ENCODE results near the gene DSTYK. TPM values are rescaled to one million over a fixed set of nuclear protein-coding genes. Genes with fewer than 3 reads are reported as not detected.

DSTYK gene
- polyA plus RNA-seq, 1 of the 3 experiments (the other 2 are of a cell fraction): 4.4 TPM

DNA sequence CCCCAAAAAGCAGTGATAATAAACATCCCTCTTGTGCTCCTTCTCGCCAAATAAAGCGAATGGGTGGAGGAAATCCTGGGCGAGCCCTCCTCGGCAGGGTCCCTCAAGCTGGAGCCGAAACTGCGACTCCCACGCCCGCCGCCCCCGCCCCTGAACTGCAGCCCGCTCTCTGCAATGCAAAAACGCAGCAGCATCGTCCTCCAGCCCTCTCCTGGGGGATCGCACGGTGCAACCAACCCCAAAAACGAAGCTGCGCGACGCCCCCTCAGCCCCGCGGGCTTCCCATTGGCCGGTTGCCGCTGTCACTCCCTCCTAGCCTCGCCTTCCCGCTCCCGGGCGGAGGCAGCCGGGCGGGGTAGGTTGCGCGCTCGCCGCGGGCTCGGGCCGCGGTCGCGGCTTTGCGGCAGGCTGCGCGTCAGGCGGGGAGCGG is 16.1 kb upstream of the DSTYK start, which contains the start of gene TMCC2:
TSS of gene TMCC2 (plus strand) at position 363 of the 430 bp plus-strand sequence. CDS start 619 bp downstream, outside the sequence.
- Histone ChIP-seq H3K27me3 (ENCODE audit: insufficient read depth) (no peaks in the 10 kb centered on the region), H3K9ac (peak within 1 kb of the TSS; percentile 60), H2AFZ (ENCODE audit: low read depth) (peak within 1 kb of the TSS; percentile 93), H3K79me2 (ENCODE audit: insufficient read depth) (no peaks in the 10 kb centered on the region), H3K9me2 (no peaks in the 10 kb centered on the region), H3K4me1 (ENCODE audit: control insufficient read depth in 1 of 2, insufficient read depth in 2 of 2, low read depth in 1 of 2, low read length in 1 of 2) (peaks cover 4 to 21% of the 10 kb centered on the region in 2 experiments; a peak in 2 of 4 replicates), H3F3A (replicated peaks; ENCODE audit: insufficient read depth) (peaks cover 10% of the 10 kb centered on the region), H3K36me3 (replicated peaks in 1 of 2; ENCODE audit: control insufficient read depth in 1 of 2, insufficient read depth in 2 of 2, low read length in 1 of 2) (no peaks in the 10 kb centered on the region), H4K20me1 (ENCODE audit: insufficient read depth) (peaks cover 3% of the 10 kb centered on the region; the same call in 1 of the 2 replicates), H3K4me3 (ENCODE audit: low read depth in 2 of 2, low read length in 1 of 2) (peak within 1 kb of the TSS; percentile 78 to 81), H3K9me3 (no peaks in the 10 kb centered on the region), H3K27ac (ENCODE audit: low read depth in 2 of 2, low read length in 1 of 2) (peak within 1 kb of the TSS in 1 of 2 experiments; percentile 56; a peak in 1 of 4 replicates), H3K4me2 (peak within 1 kb of the TSS; percentile 99)
- ChIA-PET POLR2A (interaction anchor here (0.7 kb wide), 1 partner anchor 16 kb away, joined by 3 read pairs; the partner anchor contains the start of gene DSTYK), CTCF (interaction anchor here (0.6 to 8.2 kb wide), 14 partner anchors 9 to 614 kb away, joined by 3 to 154 read pairs (median 3); partner anchors contain the start of gene DSTYK)
- WGBS (ENCODE audit: low lambda C conversion rate): 0% methylated on average over 2 of the region's 44 CpGs
- DNase-seq: peak; percentile 99
- TF ChIP-seq, protein P1, sequence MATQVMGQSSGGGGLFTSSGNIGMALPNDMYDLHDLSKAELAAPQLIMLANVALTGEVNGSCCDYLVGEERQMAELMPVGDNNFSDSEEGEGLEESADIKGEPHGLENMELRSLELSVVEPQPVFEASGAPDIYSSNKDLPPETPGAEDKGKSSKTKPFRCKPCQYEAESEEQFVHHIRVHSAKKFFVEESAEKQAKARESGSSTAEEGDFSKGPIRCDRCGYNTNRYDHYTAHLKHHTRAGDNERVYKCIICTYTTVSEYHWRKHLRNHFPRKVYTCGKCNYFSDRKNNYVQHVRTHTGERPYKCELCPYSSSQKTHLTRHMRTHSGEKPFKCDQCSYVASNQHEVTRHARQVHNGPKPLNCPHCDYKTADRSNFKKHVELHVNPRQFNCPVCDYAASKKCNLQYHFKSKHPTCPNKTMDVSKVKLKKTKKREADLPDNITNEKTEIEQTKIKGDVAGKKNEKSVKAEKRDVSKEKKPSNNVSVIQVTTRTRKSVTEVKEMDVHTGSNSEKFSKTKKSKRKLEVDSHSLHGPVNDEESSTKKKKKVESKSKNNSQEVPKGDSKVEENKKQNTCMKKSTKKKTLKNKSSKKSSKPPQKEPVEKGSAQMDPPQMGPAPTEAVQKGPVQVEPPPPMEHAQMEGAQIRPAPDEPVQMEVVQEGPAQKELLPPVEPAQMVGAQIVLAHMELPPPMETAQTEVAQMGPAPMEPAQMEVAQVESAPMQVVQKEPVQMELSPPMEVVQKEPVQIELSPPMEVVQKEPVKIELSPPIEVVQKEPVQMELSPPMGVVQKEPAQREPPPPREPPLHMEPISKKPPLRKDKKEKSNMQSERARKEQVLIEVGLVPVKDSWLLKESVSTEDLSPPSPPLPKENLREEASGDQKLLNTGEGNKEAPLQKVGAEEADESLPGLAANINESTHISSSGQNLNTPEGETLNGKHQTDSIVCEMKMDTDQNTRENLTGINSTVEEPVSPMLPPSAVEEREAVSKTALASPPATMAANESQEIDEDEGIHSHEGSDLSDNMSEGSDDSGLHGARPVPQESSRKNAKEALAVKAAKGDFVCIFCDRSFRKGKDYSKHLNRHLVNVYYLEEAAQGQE (IDR thresholded peaks at IDR 0.05; ENCODE audit: low read depth, low read length): no peak
- 0 out of 2 replicates have a peak, but pooled peaks have one; percentile 41 for TF ChIP-seq MXI1 (IDR thresholded peaks at IDR 0.05; ENCODE audit: low read depth, low read length)
- TF ChIP-seq RAD21 (IDR thresholded peaks at IDR 0.05; ENCODE audit: low read length): peak; percentile 8; the same call in 1 of the 2 replicates
- TF ChIP-seq SIN3A (IDR thresholded peaks at IDR 0.05; ENCODE audit: borderline replicate concordance, low read depth, low read length): 0 out of 2 replicates have a peak, but pooled peaks have one; percentile 15
- TF ChIP-seq, protein P2, sequence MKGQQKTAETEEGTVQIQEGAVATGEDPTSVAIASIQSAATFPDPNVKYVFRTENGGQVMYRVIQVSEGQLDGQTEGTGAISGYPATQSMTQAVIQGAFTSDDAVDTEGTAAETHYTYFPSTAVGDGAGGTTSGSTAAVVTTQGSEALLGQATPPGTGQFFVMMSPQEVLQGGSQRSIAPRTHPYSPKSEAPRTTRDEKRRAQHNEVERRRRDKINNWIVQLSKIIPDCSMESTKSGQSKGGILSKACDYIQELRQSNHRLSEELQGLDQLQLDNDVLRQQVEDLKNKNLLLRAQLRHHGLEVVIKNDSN (IDR thresholded peaks at IDR 0.05; ENCODE audit: borderline replicate concordance, low read depth): no peak
- TF ChIP-seq, protein P3, sequence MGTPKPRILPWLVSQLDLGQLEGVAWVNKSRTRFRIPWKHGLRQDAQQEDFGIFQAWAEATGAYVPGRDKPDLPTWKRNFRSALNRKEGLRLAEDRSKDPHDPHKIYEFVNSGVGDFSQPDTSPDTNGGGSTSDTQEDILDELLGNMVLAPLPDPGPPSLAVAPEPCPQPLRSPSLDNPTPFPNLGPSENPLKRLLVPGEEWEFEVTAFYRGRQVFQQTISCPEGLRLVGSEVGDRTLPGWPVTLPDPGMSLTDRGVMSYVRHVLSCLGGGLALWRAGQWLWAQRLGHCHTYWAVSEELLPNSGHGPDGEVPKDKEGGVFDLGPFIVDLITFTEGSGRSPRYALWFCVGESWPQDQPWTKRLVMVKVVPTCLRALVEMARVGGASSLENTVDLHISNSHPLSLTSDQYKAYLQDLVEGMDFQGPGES (IDR thresholded peaks at IDR 0.05; ENCODE audit: low read depth, low read length): peak; percentile 43; the same call in 1 of the 2 replicates
- TF ChIP-seq, protein P4, sequence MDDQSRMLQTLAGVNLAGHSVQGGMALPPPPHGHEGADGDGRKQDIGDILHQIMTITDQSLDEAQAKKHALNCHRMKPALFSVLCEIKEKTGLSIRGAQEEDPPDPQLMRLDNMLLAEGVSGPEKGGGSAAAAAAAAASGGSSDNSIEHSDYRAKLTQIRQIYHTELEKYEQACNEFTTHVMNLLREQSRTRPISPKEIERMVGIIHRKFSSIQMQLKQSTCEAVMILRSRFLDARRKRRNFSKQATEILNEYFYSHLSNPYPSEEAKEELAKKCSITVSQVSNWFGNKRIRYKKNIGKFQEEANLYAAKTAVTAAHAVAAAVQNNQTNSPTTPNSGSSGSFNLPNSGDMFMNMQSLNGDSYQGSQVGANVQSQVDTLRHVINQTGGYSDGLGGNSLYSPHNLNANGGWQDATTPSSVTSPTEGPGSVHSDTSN (IDR thresholded peaks at IDR 0.05): peak; percentile 99
- TF ChIP-seq, protein P5, sequence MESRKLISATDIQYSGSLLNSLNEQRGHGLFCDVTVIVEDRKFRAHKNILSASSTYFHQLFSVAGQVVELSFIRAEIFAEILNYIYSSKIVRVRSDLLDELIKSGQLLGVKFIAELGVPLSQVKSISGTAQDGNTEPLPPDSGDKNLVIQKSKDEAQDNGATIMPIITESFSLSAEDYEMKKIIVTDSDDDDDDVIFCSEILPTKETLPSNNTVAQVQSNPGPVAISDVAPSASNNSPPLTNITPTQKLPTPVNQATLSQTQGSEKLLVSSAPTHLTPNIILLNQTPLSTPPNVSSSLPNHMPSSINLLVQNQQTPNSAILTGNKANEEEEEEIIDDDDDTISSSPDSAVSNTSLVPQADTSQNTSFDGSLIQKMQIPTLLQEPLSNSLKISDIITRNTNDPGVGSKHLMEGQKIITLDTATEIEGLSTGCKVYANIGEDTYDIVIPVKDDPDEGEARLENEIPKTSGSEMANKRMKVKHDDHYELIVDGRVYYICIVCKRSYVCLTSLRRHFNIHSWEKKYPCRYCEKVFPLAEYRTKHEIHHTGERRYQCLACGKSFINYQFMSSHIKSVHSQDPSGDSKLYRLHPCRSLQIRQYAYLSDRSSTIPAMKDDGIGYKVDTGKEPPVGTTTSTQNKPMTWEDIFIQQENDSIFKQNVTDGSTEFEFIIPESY (IDR thresholded peaks at IDR 0.05; ENCODE audit: borderline replicate concordance, low read depth): no peak
- no peak for TF ChIP-seq FOXM1 (IDR thresholded peaks at IDR 0.05; ENCODE audit: low read depth)
- no peak for TF ChIP-seq RCOR1 (IDR thresholded peaks at IDR 0.05; ENCODE audit: low read length)
- no peak for TF ChIP-seq NFIC (IDR thresholded peaks at IDR 0.05; ENCODE audit: borderline replicate concordance)
- no peak for TF ChIP-seq EZH2phosphoT487 (IDR thresholded peaks at IDR 0.05; ENCODE audit: borderline replicate concordance, low read depth)
- no peak for TF ChIP-seq GATA2 (CRISPR knock-in tag; IDR thresholded peaks at IDR 0.05)
- TF ChIP-seq YY1 (IDR thresholded peaks at IDR 0.05; ENCODE audit: low read depth): no peak
- 0 out of 2 replicates have a peak, but pooled peaks have one; percentile 20 for TF ChIP-seq NRF1 (IDR thresholded peaks at IDR 0.05; ENCODE audit: low read depth, low read length)
- no peak for TF ChIP-seq SMC3 (IDR thresholded peaks at IDR 0.05; ENCODE audit: low read depth, low read length)
- TF ChIP-seq TEAD4 (IDR thresholded peaks at IDR 0.05; ENCODE audit: borderline replicate concordance, insufficient read depth): no peak
- no peak for TF ChIP-seq ELF1 (IDR thresholded peaks at IDR 0.05)
- TF ChIP-seq POLR2AphosphoS5 (IDR thresholded peaks at IDR 0.05; ENCODE audit: low read depth, low read length): peak; percentile 38
- no peak for TF ChIP-seq RFX5 (IDR thresholded peaks at IDR 0.05; ENCODE audit: low read length)
- no peak for TF ChIP-seq FOSL2 (IDR thresholded peaks at IDR 0.05; ENCODE audit: borderline replicate concordance, low read depth)
- TF ChIP-seq JUND (IDR thresholded peaks at IDR 0.05): no peak
- peak; percentile 65 for TF ChIP-seq CHD2 (IDR thresholded peaks at IDR 0.05; ENCODE audit: low read length, partially characterized antibody)
- TF ChIP-seq, protein P6, sequence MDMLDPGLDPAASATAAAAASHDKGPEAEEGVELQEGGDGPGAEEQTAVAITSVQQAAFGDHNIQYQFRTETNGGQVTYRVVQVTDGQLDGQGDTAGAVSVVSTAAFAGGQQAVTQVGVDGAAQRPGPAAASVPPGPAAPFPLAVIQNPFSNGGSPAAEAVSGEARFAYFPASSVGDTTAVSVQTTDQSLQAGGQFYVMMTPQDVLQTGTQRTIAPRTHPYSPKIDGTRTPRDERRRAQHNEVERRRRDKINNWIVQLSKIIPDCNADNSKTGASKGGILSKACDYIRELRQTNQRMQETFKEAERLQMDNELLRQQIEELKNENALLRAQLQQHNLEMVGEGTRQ (IDR thresholded peaks at IDR 0.05; ENCODE audit: borderline replicate concordance, low read depth, low read length): no peak

All from SK-N-SH (cell line).